Colonic mucosa (tissue), 4 donors: Measurements from ENCODE around the gene PSAPL1. TPM values are rescaled to one million over a fixed set of nuclear protein-coding genes. Genes with fewer than 3 reads are reported as not detected.

Source experiments
- DNase-seq: peaks from one replicate; pipeline ENCODE4 v3.0.0-alpha.2; 2020
- H3K27ac ChIP-seq: fragments of 200-600 bp; one replicate; pipeline ENCODE4 v1.8.0; 2021
- H3K27me3 ChIP-seq: fragments of 200-600 bp; one replicate; pipeline ENCODE4 v1.8.0; 2021
- H3K36me3 ChIP-seq: fragments of 200-600 bp; one replicate; pipeline ENCODE4 v1.8.0; 2021
- H3K4me1 ChIP-seq: fragments of 200-600 bp; one replicate; pipeline ENCODE4 v1.8.0; 2021; ENCODE audit warnings: mild to moderate bottlenecking
- H3K4me3 ChIP-seq: fragments of 200-600 bp; one replicate; pipeline ENCODE4 v1.8.0; 2021
- H3K9ac ChIP-seq, 2 donors: one replicate each; pipeline ENCODE4 v1.7.0; 2013; ENCODE audit warnings: control low read depth in 2 of 2, low read depth in 2 of 2, low read length in 2 of 2
- H3K9me3 ChIP-seq: fragments of 200-600 bp; one replicate; pipeline ENCODE4 v1.8.0; 2021
- CTCF ChIP-seq: fragments of 200-600 bp; IDR thresholded peaks from one replicate; pipeline ENCODE4 v1.8.0; 2022; ENCODE audit warnings: antibody characterized with exemption, mild to moderate bottlenecking
- intact Hi-C: fragments of 100-400 bp; cut with DNase I; formaldehyde crosslinking; loops from one replicate; pipeline ENCODE4 v1.14.1; 2022
- total RNA-seq, 2 donors: library from RNA; stranded (reverse); fragmentation: NEBNext Ultra II Directional in 1 of 2; extraction: Animal tissue kit (Norgen Biotek cat#: 25700) in 1 of 2; gene quantifications; one replicate each; pipeline ENCODE4 v1.2.1, GENCODE V29; 2021
- donor health status: healthy.
- donor health status: DM: no; HTN: no; CAD: no.
- donor health status: DM: no; HTN: no; CAD: no.

The PSAPL1 gene
- total RNA-seq, 2 donors from 2014 or later = not detected

- H3K9me3 ChIP-seq = no peaks in the 10 kb centered on the region
- H3K27me3 ChIP-seq = no peaks in the 10 kb centered on the region
- no peaks in the 10 kb centered on the region for H3K4me1 ChIP-seq
- H3K4me3 ChIP-seq = no peak overlapping the region
- intact Hi-C loops = no loop called here
- H3K9ac ChIP-seq = no peak overlapping the region
- TF ChIP-seq CTCF = no peak
- no peak for DNase-seq
- H3K27ac ChIP-seq = no peak overlapping the region
- H3K36me3 ChIP-seq = no peaks in the 10 kb centered on the region
Observed at GRCh38 chr4:7431696-7432530, 2.8 kb downstream of the PSAPL1 start.

- Histone ChIP-seq H3K27ac (no peak overlapping the region), H3K9me3 (no peaks in the 10 kb centered on the region), H3K4me1 (no peaks in the 10 kb centered on the region), H3K36me3 (no peaks in the 10 kb centered on the region), H3K9ac (no peak overlapping the region), H3K4me3 (no peak overlapping the region), H3K27me3 (no peaks in the 10 kb centered on the region)
- no peak for DNase-seq
- no peak for TF ChIP-seq CTCF
- intact Hi-C loops = no loop called here
Observed at GRCh38 chr4:7430965-7431695, 3.6 kb downstream of the PSAPL1 start.

GRCh38 chr4:7430368-7430964, 4.3 kb downstream of the PSAPL1 start:
- Histone ChIP-seq H3K9me3 (no peaks in the 10 kb centered on the region), H3K9ac (no peak overlapping the region), H3K4me3 (no peak overlapping the region), H3K27me3 (no peaks in the 10 kb centered on the region), H3K4me1 (no peaks in the 10 kb centered on the region), H3K27ac (no peak overlapping the region), H3K36me3 (no peaks in the 10 kb centered on the region)
- intact Hi-C loops = no loop called here
- no peak for TF ChIP-seq CTCF
- DNase-seq = no peak

GRCh38 chr4:7429601-7430078, 5.1 kb downstream of the PSAPL1 start:
- intact Hi-C loops = no loop called here
- no peak for DNase-seq
- no peaks in the 10 kb centered on the region for H3K27me3 ChIP-seq

More at GRCh38 chr4:7429601-7430078, 5.1 kb downstream of the PSAPL1 start:
- no peaks in the 10 kb centered on the region for H3K9me3 ChIP-seq
- no peak for TF ChIP-seq CTCF
- no peaks in the 10 kb centered on the region for H3K36me3 ChIP-seq
- no peaks in the 10 kb centered on the region for H3K4me1 ChIP-seq
- no peak overlapping the region for H3K4me3 ChIP-seq
- no peak overlapping the region for H3K9ac ChIP-seq
- no peak overlapping the region for H3K27ac ChIP-seq
